Ramos (cell line): Measurements from ENCODE around the gene BCAS1.
"Not testable (repeated sequence)": the region's sequence is repeated elsewhere in the genome, so short reads cannot be mapped to it uniquely, and the experiment has no call there.

Source experiments
- in situ Hi-C: fragments of 300-500 bp; cut with MboI; formaldehyde crosslinking; loops from one replicate; pipeline ENCODE4 v1.14.3; 2022; ENCODE audit warnings: low sequenced_read_pairs; ENCODE audit not compliant: unreplicated experiment

Gene BCAS1

GRCh38 chr20:54025251-54025771 is 45.1 kb downstream of the BCAS1 start:
- in situ Hi-C loops, result no loop called here

GRCh38 chr20:54023406-54023805 is 47.0 kb downstream of the BCAS1 start:
- in situ Hi-C loops, result no loop called here

DNA sequence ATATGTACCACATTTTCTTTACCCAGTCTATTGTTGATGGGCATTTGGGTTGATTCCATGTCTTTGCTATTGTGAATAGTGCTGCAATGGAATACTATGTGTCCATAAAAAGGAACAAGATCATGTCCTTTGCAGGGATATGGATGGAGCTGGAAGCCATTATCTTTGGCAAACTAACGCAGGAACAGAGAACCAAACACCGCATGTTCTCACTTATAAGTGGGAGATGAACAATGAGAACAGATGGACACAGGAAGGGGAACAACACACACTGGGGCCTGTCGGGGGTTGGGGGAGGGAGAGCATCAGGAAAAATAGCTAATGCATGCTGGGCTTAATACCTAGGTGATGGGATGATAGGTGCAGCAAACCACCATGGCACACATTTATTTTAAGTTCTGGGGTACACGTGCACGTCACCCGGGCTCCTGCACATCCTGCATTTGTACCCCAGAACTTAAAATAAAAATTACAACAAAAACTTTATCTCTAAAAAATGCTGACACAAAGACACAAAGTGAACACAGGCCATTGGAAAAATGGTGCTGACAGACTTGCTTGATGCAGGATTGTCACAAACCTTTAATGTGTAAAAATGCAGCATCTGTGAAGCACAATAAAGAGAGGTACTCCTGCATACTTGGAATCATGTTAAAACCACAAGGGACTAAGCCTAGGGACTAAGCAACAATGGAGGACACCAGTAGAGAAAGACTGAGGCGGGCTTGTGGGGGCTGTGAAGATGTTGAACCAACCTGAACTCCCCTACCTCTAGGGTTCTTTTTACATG is 48.8 kb downstream of the BCAS1 start:
- in situ Hi-C loops, result no loop called here

- in situ Hi-C loops, result no loop called here
Measured at GRCh38 chr20:54020868-54021267, 49.5 kb downstream of the BCAS1 start.

GRCh38 chr20:54020348-54020747 is 50.0 kb downstream of the BCAS1 start:
- in situ Hi-C loops, result no loop called here

- in situ Hi-C loops, result no loop called here
Measured at GRCh38 chr20:54019585-54019984, 50.8 kb downstream of the BCAS1 start.

GRCh38 chr20:54019127-54019526 is 51.3 kb downstream of the BCAS1 start:
- in situ Hi-C loops, result no loop called here

DNA sequence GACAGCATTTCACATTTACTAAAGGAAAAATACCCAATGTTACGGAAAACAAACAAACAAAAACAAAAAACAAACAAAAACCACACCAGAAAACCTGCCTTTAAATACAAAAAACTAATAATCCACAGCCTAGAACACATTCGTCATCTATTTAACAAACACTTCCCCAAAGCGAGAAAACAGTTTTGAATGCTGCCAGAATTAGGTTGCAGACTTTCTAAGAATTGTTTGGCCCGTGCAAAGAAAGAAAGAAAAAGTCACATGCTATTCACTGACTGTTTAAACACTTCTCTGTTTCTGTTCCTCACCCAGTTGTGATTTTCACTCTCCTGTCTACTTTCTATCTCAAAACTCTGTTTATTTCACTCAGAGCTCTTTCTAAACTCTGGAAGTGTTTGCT is 52.5 kb downstream of the BCAS1 start:
- in situ Hi-C loops, result no loop called here

GRCh38 chr20:54015496-54015895 is 54.9 kb downstream of the BCAS1 start:
- in situ Hi-C loops, result no loop called here

- in situ Hi-C loops, result no loop called here
Measured at GRCh38 chr20:54014293-54014926, 56.0 kb downstream of the BCAS1 start.

DNA sequence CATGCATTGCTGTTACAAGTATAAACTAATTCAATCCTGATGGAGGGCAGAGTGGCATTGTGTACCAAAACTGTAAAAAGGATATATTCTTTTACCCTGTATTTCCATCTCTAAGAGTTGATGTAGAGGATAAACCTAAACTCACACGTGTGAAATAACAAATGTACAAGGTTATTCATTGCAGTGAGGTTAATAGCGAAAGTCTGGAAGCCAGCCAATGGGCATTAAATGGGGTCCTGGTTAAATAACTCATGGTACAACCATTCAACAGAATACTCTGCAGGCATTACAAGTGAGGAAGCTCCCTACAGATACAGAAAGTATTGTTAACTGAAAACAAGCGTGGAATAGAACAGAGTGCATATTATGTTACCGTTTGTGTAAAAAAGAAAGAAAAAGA is 56.9 kb downstream of the BCAS1 start:
- in situ Hi-C loops, result no loop called here

DNA sequence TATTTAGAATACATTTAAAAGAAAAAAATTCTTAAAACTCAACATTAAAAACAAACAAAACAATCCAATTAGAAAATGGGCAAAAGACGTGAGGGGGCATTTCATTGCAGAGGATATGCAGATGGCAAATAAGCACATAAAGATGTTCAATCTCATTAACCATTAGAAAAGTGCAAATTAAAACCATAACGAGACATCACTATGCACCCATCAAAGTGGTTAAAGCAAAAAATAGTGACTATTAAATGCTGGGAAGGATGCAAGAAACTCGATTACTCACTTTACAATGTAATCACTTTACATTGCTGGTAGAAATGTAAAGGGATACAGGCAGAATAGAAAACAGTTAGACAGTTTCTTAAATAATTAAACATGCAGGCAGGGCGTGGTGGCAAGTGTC is 59.0 kb downstream of the BCAS1 start:
- in situ Hi-C loops, result no loop called here

DNA sequence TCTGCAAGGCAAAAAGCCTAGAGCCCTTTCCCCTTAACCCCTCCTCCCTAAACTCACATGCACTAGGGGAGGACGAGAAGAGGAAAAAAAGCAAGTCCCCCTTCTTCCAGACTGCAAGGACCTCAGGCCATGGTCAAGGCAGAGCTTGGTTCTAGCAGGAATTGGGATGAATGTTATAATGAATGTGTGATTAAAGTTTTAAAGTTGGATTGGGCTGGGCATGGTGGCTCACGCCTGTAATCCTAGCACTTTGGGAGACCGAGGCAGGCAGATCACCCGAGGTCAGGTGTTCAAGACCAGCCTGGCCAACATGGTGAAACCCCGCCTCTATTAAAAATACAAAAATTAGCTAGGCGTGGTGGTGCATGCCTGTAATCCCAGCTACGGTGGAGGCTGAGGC is 64.2 kb downstream of the BCAS1 start:
- in situ Hi-C loops, result not testable (repeated sequence)

- in situ Hi-C loops, result no loop called here
Measured at GRCh38 chr20:54005524-54005923, 64.9 kb downstream of the BCAS1 start.

DNA sequence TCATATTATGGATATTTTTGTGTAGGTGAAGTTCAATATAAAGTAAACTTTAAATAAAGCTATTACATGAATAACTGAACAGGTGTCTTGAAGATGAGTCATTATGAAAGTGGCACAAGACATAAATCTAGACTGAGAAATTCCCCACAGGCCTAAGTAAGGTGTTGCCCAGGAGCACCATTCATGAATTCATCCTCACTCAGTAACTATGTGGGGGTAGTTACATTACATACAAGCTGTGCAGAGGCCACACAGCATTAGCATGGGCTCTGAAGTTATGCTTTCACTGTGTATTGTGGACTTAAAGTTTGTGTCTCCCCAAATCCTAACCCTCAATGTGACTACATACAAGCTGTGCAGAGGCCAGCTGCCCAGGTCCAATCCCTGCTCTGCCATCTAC is 65.9 kb downstream of the BCAS1 start:
- in situ Hi-C loops, result no loop called here

GRCh38 chr20:54002741-54003140 is 67.7 kb downstream of the BCAS1 start:
- in situ Hi-C loops, result no loop called here

DNA sequence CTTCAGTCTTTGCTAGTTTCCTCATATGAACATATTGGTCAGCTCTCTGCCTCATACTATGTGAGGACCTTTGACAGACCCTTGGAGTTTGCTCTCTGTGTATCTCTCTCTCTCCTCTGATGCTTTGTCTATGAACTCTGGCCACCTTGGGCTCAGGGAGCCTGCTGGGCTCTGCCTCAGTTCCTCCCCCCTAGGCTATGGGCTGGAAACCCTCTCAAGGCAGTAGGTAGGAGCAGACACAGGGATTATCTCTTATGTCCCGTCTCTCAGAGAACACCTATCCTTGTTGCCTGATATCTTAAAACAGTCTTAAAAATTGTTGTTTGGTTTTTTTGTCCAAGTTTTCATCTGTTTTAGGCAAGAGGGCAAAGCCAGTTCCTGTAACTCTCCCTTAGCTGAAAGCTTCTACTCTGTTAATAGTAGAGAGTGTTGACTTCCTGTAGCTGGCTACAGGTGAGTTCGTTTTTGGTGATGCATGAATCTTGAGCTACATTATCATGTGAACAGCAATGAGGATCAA is 68.3 kb downstream of the BCAS1 start:
- in situ Hi-C loops, result no loop called here

DNA sequence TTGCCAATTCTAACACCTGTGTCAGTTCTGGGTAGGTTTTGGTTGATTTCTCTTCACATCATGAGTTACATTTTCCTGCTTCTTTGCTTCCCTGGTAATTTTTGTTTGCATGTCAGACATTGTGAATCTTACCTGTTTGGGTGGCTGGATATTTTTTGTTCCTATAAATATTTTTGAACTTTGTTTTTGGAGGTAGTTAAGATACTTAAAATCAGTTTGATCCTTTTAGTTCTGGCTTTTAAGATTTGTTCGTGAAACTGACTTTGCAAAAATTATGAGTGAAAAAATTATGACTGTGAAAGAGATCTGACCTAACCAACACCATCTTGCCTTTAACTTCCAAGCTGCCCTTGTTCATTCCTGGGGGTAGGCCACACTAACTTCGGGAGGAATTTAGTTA is 69.5 kb downstream of the BCAS1 start:
- in situ Hi-C loops, result no loop called here

DNA sequence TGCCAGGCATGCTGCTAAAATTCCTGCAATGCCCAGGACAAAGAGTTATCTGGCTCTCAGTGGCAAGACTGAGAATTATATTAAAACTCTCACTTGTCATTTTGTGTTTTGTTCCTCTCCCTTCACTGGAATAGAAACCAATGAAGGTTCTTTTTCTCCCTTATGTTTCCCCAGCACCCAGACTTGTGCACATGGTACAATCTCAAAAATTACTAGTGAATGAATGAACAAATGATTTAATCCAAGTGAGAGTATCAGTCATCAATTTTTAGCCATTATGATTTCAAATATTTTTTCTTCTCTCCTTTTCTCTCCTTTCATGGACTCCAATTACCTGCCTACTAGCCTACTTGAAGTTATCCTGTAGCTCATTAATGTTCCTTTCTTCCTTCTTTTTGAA is 70.1 kb downstream of the BCAS1 start:
- in situ Hi-C loops, result no loop called here

GRCh38 chr20:53999077-53999476 is 71.3 kb downstream of the BCAS1 start:
- in situ Hi-C loops, result no loop called here
